HepG2 (cell line): ENCODE results near the gene METAP1. TPM values are rescaled to one million over a fixed set of nuclear protein-coding genes. Genes with fewer than 3 reads are reported as not detected.

Experiments used
- ARNTL ChIP-seq: sonication (generic); formaldehyde crosslinking; IDR thresholded peaks from 2 replicates; pipeline ENCODE4 v1.4.0; 2020; ENCODE audit warnings: mild to moderate bottlenecking, missing genetic modification reagents
- ESRRA ChIP-seq: sonication (generic); formaldehyde crosslinking; IDR thresholded peaks from 2 replicates; pipeline ENCODE4 v1.5.1; 2020; ENCODE audit warnings: mild to moderate bottlenecking, low read depth, missing genetic modification reagents
- HDAC1 ChIP-seq: sonication (generic); formaldehyde crosslinking; IDR thresholded peaks from 2 replicates; pipeline ENCODE4 v1.5.1; 2020; ENCODE audit warnings: mild to moderate bottlenecking, missing genetic modification reagents
- HNF4G ChIP-seq, 2 experiments: sonication (generic) in 1 of 2; formaldehyde crosslinking in 1 of 2; IDR thresholded peaks; 2 replicates each; pipeline versions ENCODE4 v1.4.0 to v1.6.1; 2011 to 2020; ENCODE audit warnings: borderline replicate concordance in 2 of 2, low read depth in 2 of 2, mild to moderate bottlenecking in 2 of 2, low read length in 1 of 2, missing genetic modification reagents in 1 of 2, moderate library complexity in 1 of 2
- IRF2 ChIP-seq: IDR thresholded peaks from 2 replicates; pipeline ENCODE4 v1.6.1; 2018; ENCODE audit warnings: missing genetic modification reagents, missing compliant biosample characterization
- MIXL1 ChIP-seq: IDR thresholded peaks from 2 replicates; pipeline ENCODE4 v1.6.1; 2016
- NFKB2 ChIP-seq: sonication (generic); formaldehyde crosslinking; IDR thresholded peaks from 2 replicates; pipeline ENCODE4 v1.4.0; 2020; ENCODE audit warnings: missing genetic modification reagents, borderline replicate concordance
- PREB ChIP-seq: sonication (generic); formaldehyde crosslinking; IDR thresholded peaks from 2 replicates; pipeline ENCODE4 v1.4.0; 2020; ENCODE audit warnings: missing genetic modification reagents
- RCOR2 ChIP-seq: IDR thresholded peaks from 2 replicates; pipeline ENCODE4 v1.6.1; 2016; ENCODE audit warnings: missing biosample characterization, missing genetic modification reagents
- REL ChIP-seq: sonication (generic); formaldehyde crosslinking; conservative IDR thresholded peaks from 2 replicates; pipeline ENCODE4 v1.8.0; 2022; ENCODE audit warnings: mild to moderate bottlenecking, missing genetic modification reagents, moderate library complexity
- SATB2 ChIP-seq: sonication (generic); formaldehyde crosslinking; IDR thresholded peaks from 2 replicates; pipeline ENCODE4 v1.5.0; 2020; ENCODE audit warnings: missing genetic modification reagents
- SNAPC5 ChIP-seq: sonication (generic); formaldehyde crosslinking; IDR thresholded peaks from 2 replicates; pipeline ENCODE4 v1.8.1; 2023; ENCODE audit warnings: mild to moderate bottlenecking, missing genetic modification reagents, borderline replicate concordance
- SP4 ChIP-seq: sonication (generic); formaldehyde crosslinking; IDR thresholded peaks from 2 replicates; pipeline ENCODE4 v1.8.1; 2023; ENCODE audit warnings: mild to moderate bottlenecking, missing genetic modification reagents
- ZFAT ChIP-seq: sonication (generic); formaldehyde crosslinking; conservative IDR thresholded peaks from 2 replicates; pipeline ENCODE4 v1.8.1; 2023; ENCODE audit warnings: missing genetic modification reagents, inconsistent platforms
- ZNF326 ChIP-seq: sonication (generic); formaldehyde crosslinking; IDR thresholded peaks from 2 replicates; pipeline ENCODE4 v1.4.0; 2020; ENCODE audit warnings: missing genetic modification reagents, borderline replicate concordance
- ZNF350 ChIP-seq: sonication (generic); formaldehyde crosslinking; IDR thresholded peaks from 2 replicates; pipeline ENCODE4 v1.4.0; 2020; ENCODE audit warnings: mild to moderate bottlenecking, low read depth, missing genetic modification reagents, borderline replicate concordance
- ZNF44 ChIP-seq: sonication (generic); formaldehyde crosslinking; IDR thresholded peaks from 2 replicates; pipeline ENCODE4 v1.5.1; 2020; ENCODE audit warnings: mild to moderate bottlenecking, missing genetic modification reagents
- ZNF513 ChIP-seq: sonication (generic); formaldehyde crosslinking; conservative IDR thresholded peaks from 2 replicates; pipeline ENCODE4 v1.5.0; 2020; ENCODE audit warnings: missing genetic modification reagents
- ZNF530 ChIP-seq: sonication (generic); formaldehyde crosslinking; IDR thresholded peaks from 2 replicates; pipeline ENCODE4 v1.5.0; 2020; ENCODE audit warnings: low read depth, mild to moderate bottlenecking, missing genetic modification reagents
- ZNF543 ChIP-seq: sonication (generic); formaldehyde crosslinking; IDR thresholded peaks from 2 replicates; pipeline ENCODE4 v1.4.0; 2020; ENCODE audit warnings: mild to moderate bottlenecking, missing genetic modification reagents
- ZNF713 ChIP-seq: sonication (generic); formaldehyde crosslinking; IDR thresholded peaks from 2 replicates; pipeline ENCODE4 v1.4.0; 2020; ENCODE audit warnings: mild to moderate bottlenecking, missing genetic modification reagents
- ZNF780A ChIP-seq: sonication (generic); formaldehyde crosslinking; IDR thresholded peaks from 2 replicates; pipeline ENCODE4 v1.8.0; 2022; ENCODE audit warnings: mild to moderate bottlenecking, missing genetic modification reagents, moderate library complexity
- polyA plus RNA-seq, 8 experiments: library from polyadenylated mRNA; depleted of rRNA in 3 of 8; stranded (reverse) in 7 of 8; unstranded in 1 of 8; fragments of >200 nt; fragmentation: Illumina TruSeq in 4 of 8; extraction: Trizol in 4 of 8; gene quantifications; 2 replicates each; pipeline versions ENCODE4 v1.2.1 to v1.2.3, GENCODE V29; 2011 to 2016; ENCODE audit warnings: low read depth in 4 of 8, missing spikeins in 1 of 8, mixed read lengths in 1 of 8; ENCODE audit not compliant: insufficient read depth in 1 of 8
- total RNA-seq, 5 experiments: library from RNA; depleted of rRNA; stranded (reverse); fragments of >200 nt; fragmentation: Illumina TruSeq; extraction: Trizol; gene quantifications; 2 replicates each; pipeline ENCODE4 v1.2.3, GENCODE V29; 2016; ENCODE audit warnings: low read depth in 1 of 5
- TF ChIP-seq, protein P1 (sequence below): sonication (generic); formaldehyde crosslinking; IDR thresholded peaks from 2 replicates; pipeline ENCODE4 v1.4.0; 2020; ENCODE audit warnings: missing genetic modification reagents

The METAP1 gene
- total and polyA plus RNA-seq, 2 of the 13 experiments (the other 11 are each of a cell fraction or from before 2014, with no cell fraction given): 44.9 to 53.5 TPM

- TF ChIP-seq RCOR2 (CRISPR knock-in tag) (no peak), PREB (CRISPR knock-in tag) (0 out of 2 replicates have a peak, but pooled peaks have one; percentile 42), ZNF326 (CRISPR knock-in tag) (no peak), ZNF44 (CRISPR knock-in tag) (no peak), HDAC1 (peak; percentile 69), ZNF543 (CRISPR knock-in tag) (peak; percentile 32; the same call in 1 of the 2 replicates), IRF2 (CRISPR knock-in tag) (peak; percentile 18; the same call in 1 of the 2 replicates), ESRRA (CRISPR knock-in tag) (no peak), ZNF780A (CRISPR knock-in tag) (no peak), SP4 (CRISPR knock-in tag) (peak; percentile 52), MIXL1 (CRISPR knock-in tag) (peak; percentile 43; the same call in 1 of the 2 replicates), ZFAT (CRISPR knock-in tag) (no peak), ZNF350 (peak; percentile 83), ZNF513 (CRISPR knock-in tag) (0 out of 2 replicates have a peak, but pooled peaks have one; percentile 41), REL (CRISPR knock-in tag) (0 out of 2 replicates have a peak, but pooled peaks have one; percentile 53), NFKB2 (CRISPR knock-in tag) (peak; percentile 80; the same call in 1 of the 2 replicates), HNF4G (IDR thresholded peaks at IDR 0.05; ENCODE audit: borderline replicate concordance, low read depth, low read length) (no peak), HNF4G (CRISPR knock-in tag; IDR thresholded peaks at IDR 0.05; ENCODE audit: borderline replicate concordance, low read depth) (peak; percentile 65; the same call in 1 of the 2 replicates), ARNTL (CRISPR knock-in tag) (peak; percentile 76; the same call in 1 of the 2 replicates), ZNF530 (no peak), ZNF713 (peak; percentile 96; the same call in 1 of the 2 replicates), SATB2 (CRISPR knock-in tag) (peak; percentile 53; the same call in 1 of the 2 replicates), SNAPC5 (no peak)
- TF ChIP-seq, protein P1, sequence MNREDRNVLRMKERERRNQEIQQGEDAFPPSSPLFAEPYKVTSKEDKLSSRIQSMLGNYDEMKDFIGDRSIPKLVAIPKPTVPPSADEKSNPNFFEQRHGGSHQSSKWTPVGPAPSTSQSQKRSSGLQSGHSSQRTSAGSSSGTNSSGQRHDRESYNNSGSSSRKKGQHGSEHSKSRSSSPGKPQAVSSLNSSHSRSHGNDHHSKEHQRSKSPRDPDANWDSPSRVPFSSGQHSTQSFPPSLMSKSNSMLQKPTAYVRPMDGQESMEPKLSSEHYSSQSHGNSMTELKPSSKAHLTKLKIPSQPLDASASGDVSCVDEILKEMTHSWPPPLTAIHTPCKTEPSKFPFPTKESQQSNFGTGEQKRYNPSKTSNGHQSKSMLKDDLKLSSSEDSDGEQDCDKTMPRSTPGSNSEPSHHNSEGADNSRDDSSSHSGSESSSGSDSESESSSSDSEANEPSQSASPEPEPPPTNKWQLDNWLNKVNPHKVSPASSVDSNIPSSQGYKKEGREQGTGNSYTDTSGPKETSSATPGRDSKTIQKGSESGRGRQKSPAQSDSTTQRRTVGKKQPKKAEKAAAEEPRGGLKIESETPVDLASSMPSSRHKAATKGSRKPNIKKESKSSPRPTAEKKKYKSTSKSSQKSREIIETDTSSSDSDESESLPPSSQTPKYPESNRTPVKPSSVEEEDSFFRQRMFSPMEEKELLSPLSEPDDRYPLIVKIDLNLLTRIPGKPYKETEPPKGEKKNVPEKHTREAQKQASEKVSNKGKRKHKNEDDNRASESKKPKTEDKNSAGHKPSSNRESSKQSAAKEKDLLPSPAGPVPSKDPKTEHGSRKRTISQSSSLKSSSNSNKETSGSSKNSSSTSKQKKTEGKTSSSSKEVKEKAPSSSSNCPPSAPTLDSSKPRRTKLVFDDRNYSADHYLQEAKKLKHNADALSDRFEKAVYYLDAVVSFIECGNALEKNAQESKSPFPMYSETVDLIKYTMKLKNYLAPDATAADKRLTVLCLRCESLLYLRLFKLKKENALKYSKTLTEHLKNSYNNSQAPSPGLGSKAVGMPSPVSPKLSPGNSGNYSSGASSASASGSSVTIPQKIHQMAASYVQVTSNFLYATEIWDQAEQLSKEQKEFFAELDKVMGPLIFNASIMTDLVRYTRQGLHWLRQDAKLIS (CRISPR knock-in tag): peak; percentile 50; the same call in 1 of the 2 replicates
These were observed 93.2 kb downstream of the METAP1 start, which contains the start of gene ADH5 (continued) for GRCh38 chr4:99088481-99089365.
